ENCODE measurements around the gene SLC6A16. TPM values are rescaled to one million over a fixed set of nuclear protein-coding genes. Genes with fewer than 3 reads are reported as not detected.

SLC6A16 gene
- total and polyA plus RNA-seq, 2 experiments from 2014 or later, result 0.27 TPM

GRCh38 chr19:49366110-49366509 is 41.1 kb upstream of the SLC6A16 start:
- DNase-seq (ENCODE audit: low spot score), result no peak
- Histone ChIP-seq H3K27me3 (no peaks in the 10 kb centered on the region), H2AFZ (no peak overlapping the region), H4K20me1 (ENCODE audit: insufficient read depth, poor library complexity, severe bottlenecking) (no peaks in the 10 kb centered on the region), H3K27ac (no peak overlapping the region), H3K9me2 (replicated peaks; ENCODE audit: insufficient read depth) (no peaks in the 10 kb centered on the region), H3K79me2 (peaks cover 12% of the 10 kb centered on the region), H3K4me2 (no peak overlapping the region), H3K9me3 (ENCODE audit: low read depth) (no peaks in the 10 kb centered on the region), H3K4me1 (ENCODE audit: insufficient read depth) (no peaks in the 10 kb centered on the region), H3K36me3 (replicated peaks; ENCODE audit: insufficient read depth, low read depth) (no peaks in the 10 kb centered on the region), H3K4me3 (no peak overlapping the region)
- TF ChIP-seq EZH2 (IDR thresholded peaks at IDR 0.05; ENCODE audit: borderline replicate concordance) (no peak), EZH2phosphoT487 (IDR thresholded peaks at IDR 0.05; ENCODE audit: low read depth, severe bottlenecking, unreplicated experiment) (no peak)
- TF ChIP-seq, protein P1, sequence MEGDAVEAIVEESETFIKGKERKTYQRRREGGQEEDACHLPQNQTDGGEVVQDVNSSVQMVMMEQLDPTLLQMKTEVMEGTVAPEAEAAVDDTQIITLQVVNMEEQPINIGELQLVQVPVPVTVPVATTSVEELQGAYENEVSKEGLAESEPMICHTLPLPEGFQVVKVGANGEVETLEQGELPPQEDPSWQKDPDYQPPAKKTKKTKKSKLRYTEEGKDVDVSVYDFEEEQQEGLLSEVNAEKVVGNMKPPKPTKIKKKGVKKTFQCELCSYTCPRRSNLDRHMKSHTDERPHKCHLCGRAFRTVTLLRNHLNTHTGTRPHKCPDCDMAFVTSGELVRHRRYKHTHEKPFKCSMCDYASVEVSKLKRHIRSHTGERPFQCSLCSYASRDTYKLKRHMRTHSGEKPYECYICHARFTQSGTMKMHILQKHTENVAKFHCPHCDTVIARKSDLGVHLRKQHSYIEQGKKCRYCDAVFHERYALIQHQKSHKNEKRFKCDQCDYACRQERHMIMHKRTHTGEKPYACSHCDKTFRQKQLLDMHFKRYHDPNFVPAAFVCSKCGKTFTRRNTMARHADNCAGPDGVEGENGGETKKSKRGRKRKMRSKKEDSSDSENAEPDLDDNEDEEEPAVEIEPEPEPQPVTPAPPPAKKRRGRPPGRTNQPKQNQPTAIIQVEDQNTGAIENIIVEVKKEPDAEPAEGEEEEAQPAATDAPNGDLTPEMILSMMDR (IDR thresholded peaks at IDR 0.05; ENCODE audit: poor library complexity), result no peak

DNA sequence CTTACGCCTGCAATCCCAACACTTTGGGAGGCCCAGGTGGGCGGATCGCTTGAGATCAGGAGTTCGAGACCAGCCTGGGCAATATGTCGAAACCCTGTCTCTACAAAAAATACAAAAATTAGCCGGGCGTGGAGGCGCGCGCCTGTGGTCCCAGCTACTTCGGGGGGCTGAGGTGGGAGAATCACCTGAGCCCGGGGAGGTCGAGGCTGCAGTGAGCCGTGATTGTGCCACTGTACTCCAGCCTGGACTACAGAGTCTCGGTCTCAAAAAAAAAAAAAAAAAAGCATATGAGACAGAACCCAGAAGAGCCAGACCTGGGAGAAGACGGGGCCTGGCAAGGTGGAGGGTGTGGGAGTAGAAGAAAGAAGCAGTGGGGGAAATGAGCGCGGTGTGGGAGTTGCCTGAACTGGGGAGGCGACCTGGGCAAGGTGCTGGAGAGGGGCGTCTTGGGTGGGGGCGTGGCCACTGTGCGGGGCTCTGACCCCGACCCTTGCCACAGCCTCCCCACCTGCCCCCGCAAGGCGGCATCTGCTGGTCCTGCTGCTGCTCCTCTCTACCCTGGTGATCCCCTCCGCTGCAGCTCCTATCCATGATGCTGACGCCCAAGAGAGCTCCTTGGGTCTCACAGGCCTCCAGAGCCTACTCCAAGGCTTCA is 39.2 kb upstream of the SLC6A16 start:
- H3K4me2 ChIP-seq, result peak overlapping the region; percentile 71
- no peak for DNase-seq (ENCODE audit: low spot score)
- no peaks in the 10 kb centered on the region for H4K20me1 ChIP-seq (ENCODE audit: insufficient read depth, poor library complexity, severe bottlenecking)
- H3K9me3 ChIP-seq (ENCODE audit: low read depth), result no peaks in the 10 kb centered on the region
- peak overlapping the region; percentile 74 for H3K27ac ChIP-seq
- H3K4me1 ChIP-seq (ENCODE audit: insufficient read depth), result no peaks in the 10 kb centered on the region
- H2AFZ ChIP-seq, result peak overlapping the region; percentile 49
- peak overlapping the region; percentile 6 for H3K4me3 ChIP-seq
- no peaks in the 10 kb centered on the region for H3K36me3 ChIP-seq (replicated peaks; ENCODE audit: insufficient read depth, low read depth)
- WGBS (ENCODE audit: low lambda C conversion rate, missing lambda C conversion rate), result 80% methylated on average over 25 of the region's 27 CpGs
- no peak for TF ChIP-seq EZH2 (IDR thresholded peaks at IDR 0.05; ENCODE audit: borderline replicate concordance)
- TF ChIP-seq, protein P1 (IDR thresholded peaks at IDR 0.05; ENCODE audit: poor library complexity), result no peak
- TF ChIP-seq EZH2phosphoT487 (IDR thresholded peaks at IDR 0.05; ENCODE audit: low read depth, severe bottlenecking, unreplicated experiment), result no peak
- H3K79me2 ChIP-seq, result peaks cover 29% of the 10 kb centered on the region
- H3K27me3 ChIP-seq, result no peaks in the 10 kb centered on the region
- no peaks in the 10 kb centered on the region for H3K9me2 ChIP-seq (replicated peaks; ENCODE audit: insufficient read depth)

DNA sequence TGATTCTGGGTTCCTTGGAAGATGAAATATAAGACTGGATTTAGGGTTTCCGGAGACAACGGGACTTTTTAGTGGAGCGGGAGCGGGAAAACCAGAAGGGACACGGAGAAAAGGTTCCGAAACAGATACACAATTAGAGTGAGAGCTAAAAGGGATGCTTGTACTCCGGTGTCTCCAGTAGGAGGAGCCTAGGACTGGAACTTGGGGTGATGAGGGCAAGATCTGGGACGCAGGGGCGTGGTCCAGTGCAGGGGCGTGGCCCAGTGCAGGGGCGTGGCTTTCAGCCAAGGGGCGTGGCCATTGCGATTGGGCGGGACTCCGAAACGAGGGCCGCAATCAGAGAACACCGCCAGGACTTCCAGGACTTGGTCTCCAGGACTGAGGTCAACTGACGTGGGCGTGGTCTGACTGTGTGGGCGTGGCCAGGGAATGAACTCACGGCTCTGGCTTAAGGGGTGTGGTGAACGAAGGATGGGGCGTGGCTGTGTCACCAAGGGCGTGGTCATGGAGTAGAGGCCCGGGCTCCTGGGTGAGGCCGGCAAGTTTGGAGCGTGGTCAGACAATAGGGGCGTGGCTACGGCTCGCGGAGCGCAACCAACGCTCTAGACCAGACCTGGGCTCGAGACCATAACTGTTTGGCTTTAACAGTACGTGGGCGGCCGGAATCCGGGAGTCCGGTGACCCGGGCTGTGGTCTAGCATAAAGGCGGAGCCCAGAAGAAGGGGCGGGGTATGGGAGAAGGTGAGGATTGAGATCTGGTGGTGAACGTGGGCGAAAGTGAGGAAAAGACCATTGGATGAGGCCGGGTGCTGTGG is 38.5 kb upstream of the SLC6A16 start, which contains the start of gene DKKL1:
Gene DKKL1, plus strand, starts transcription at position 610 of the 815 bp plus-strand sequence. Its CDS starts 122 bp downstream, at position 732.
- Histone ChIP-seq H3K4me1 (ENCODE audit: insufficient read depth) (no peaks in the 10 kb centered on the region), H3K79me2 (peaks cover 35% of the 10 kb centered on the region), H3K4me2 (peak within 1 kb of the TSS; percentile 75), H3K9me3 (ENCODE audit: low read depth) (no peaks in the 10 kb centered on the region), H3K27me3 (no peaks in the 10 kb centered on the region), H3K4me3 (peak within 1 kb of the TSS; percentile 95), H3K27ac (peak within 1 kb of the TSS; percentile 98), H4K20me1 (ENCODE audit: insufficient read depth, poor library complexity, severe bottlenecking) (no peaks in the 10 kb centered on the region), H2AFZ (peak within 1 kb of the TSS; percentile 49), H3K9me2 (replicated peaks; ENCODE audit: insufficient read depth) (no peaks in the 10 kb centered on the region), H3K36me3 (replicated peaks; ENCODE audit: insufficient read depth, low read depth) (no peaks in the 10 kb centered on the region)
- peak; percentile 98 for DNase-seq (ENCODE audit: low spot score)
- WGBS (ENCODE audit: low lambda C conversion rate, missing lambda C conversion rate), result 4% methylated on average over 46 of the region's 46 CpGs
- TF ChIP-seq, protein P1 (IDR thresholded peaks at IDR 0.05; ENCODE audit: poor library complexity), result peak; percentile 12
- no peak for TF ChIP-seq EZH2phosphoT487 (IDR thresholded peaks at IDR 0.05; ENCODE audit: low read depth, severe bottlenecking, unreplicated experiment)

Data from hepatocyte (in vitro differentiated cells).